GM18870 (cell line): ENCODE data around the gene ATP8B1.
A peak's percentile ranks its signal among the peaks of the same experiment; 100 is the strongest.
"Not testable (repeated sequence)": the region's sequence is repeated elsewhere in the genome, so short reads cannot be mapped to it uniquely, and the experiment has no call there.

ENCODE experiments used
- ATAC-seq: cut with Tn5 transposase; IDR thresholded peaks from one replicate; pipeline ENCODE4 v1.9.1; 2021; ENCODE audit warnings: moderate library complexity; ENCODE audit not compliant: unreplicated experiment

Gene ATP8B1

GRCh38 chr18:57803103-57803969 is at the start of gene ATP8B1:
ATP8B1 (minus strand) TSS chr18:57803315; CDS start chr18:57731807, 71,508 bp downstream.
- ATAC-seq: no peak

DNA sequence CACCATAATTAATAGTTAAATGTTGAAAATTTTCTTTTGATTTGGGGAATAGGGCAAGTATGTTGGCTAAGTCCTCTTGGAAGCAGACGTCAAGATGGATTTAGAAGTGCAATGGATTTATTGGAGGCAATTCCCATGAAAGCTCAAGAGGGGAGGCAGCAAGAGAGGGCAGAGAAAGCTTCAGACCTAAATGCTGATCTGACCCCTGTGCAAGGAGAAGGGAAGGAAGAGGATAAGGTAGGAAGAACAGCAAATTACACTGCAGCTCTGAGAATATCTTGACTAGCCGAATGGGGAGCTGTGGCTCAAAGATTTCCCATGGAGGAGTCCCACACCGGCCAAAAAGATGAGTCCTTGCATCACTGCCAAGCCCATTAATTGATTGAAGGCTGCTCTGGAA is 46.9 kb upstream of the ATP8B1 start:
- no peak for ATAC-seq

GRCh38 chr18:57848374-57848773 is 45.3 kb upstream of the ATP8B1 start:
- ATAC-seq: not testable (repeated sequence)

DNA sequence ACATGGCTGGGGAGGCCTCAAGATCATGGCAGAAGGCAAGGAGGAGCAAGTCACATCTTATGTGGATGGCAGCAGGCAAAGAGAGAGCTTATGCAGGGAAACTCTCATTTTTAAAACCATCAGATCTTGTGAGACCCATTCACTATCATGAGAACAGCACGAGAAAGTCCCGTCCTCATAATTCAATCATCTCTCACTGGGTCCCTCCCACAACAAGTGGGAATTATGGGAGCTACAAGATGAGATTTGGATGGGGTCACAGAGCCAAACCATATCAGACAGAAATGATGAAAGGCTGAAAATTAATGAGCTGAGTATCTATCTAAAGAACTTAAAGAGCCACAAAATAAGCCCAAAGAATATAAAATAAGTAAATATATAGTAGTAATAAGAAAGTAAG is 44.3 kb upstream of the ATP8B1 start:
- not testable (repeated sequence) for ATAC-seq

DNA sequence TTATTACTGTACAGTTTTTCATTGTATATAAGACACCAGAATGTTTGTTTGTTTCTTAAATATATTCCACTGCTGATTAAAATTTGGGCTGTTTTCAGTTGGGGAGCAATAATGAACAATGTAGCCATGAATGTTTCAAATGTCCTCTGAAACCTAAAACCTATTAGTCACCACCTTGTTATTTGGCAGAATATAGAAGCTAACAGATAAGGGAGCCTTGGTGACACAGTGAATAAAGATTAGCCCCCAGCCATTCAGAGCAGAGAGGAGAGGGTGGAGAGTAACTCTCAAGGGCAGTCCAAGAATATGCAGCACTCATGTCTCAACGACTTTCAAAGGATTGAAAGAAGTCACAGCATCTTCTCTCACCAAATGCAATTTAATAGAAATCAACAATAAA is 43.1 kb upstream of the ATP8B1 start:
- no peak for ATAC-seq

DNA sequence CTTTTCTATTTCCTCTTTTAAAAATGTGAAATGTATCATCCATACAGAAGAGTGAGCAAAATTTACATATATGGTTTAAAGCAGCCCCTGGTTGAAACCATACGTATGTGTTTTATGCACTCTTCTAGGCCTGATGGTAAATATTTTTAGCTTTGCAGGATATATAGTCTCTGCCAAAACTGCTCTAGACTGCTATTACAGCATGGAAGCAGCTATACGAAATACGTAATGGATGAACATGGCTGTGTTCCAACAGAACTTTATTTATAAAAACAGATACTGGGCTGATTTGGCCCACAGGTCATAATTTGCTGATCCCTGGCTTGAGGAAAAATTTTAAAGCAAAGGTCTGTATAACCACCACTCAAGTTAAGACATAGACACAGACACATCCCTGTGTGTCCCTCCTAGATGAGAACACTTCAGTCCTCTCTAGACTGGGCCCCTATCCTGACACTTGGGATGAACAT is 42.5 kb upstream of the ATP8B1 start:
- ATAC-seq: no peak

DNA sequence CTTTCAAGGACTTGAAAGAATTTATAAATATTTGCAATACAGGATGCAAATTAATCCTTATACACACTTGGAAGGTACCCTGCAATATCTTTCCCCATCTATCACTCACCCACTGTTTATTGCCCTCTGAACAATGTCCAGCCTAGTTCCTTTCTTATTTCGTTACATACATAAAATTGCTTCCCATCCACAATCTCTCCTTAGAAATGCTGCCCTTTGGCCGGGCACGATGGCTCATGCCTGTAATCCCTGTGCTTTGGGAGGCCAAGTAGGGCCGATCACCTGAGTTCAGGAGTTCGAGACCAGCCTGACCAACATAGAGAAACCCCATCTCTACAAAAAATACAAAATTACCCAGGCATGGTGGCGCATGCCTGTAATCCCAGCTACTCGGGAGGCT is 41.2 kb upstream of the ATP8B1 start:
- no peak for ATAC-seq

DNA sequence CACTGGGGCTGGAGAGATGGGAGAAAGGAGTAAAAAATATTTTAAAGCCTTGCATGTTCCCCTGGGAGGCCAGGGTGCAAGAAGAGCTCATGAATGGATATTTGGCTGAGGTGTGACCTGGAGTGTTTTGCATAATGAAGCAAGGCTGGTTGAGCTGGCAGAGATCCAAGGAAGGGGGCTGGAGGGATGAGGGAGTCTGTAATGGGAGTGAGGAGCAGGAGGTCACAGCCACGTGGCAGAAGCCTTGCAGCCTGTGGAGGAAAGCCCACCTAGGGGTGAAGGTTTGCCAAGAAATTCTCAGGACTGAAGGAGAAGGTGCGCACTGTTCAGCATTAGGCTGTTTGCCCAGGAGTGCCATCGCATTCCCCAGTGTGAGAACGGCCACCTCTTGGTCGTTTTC is 40.3 kb upstream of the ATP8B1 start:
- no peak for ATAC-seq

DNA sequence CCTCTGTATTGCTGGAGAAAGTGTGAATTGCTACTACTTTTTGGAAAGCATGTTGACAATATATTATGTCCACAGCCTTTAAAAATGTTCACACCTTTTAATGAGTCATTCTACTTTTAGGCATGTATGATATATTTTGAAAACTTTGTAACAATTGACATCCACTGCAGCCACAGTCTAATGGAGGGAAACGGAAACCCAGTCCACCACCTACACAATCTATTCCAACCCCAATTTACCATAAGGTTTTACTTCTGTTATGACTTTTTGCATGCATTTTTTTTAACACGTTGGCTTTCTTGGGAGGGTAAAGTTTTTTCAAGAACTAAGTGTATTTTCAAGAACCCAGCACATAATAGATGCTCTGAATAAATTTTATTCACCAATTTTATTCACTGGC is 38.5 kb upstream of the ATP8B1 start:
- peak; percentile 46 for ATAC-seq

- no peak for ATAC-seq
Observed at GRCh38 chr18:57839942-57840381, 36.8 kb upstream of the ATP8B1 start.

DNA sequence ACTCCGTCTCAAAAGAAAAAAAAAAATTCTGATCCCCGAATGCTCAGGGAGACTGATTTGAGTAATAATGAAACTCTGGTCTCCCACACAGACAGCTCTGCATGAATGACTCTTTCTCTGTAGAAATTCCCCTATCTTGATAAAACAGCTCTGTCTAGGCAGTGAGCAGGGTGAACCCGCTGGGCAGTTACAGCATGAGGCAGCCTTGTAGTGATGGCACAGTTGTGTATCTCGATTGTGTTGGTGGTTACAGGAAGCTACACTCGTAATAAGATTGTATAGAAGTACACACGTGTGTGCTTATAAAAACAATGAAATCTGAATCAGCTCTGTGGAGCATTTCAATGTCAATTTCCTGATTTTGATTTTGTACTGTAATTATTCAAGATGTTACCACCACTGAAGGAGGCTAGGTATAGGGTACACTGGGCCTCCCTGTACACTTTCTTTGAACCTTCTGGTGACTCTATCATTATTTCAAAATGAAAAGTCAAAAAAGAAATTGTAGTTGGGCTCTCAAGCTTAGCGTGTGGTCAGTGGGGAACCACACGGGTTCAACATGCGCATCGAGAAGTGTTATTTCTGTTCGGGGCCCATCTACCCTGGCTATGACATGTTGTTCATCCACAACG is 34.9 kb upstream of the ATP8B1 start:
- peak; percentile 84 for ATAC-seq

GRCh38 chr18:57836557-57836956 is 33.4 kb upstream of the ATP8B1 start:
- no peak for ATAC-seq

DNA sequence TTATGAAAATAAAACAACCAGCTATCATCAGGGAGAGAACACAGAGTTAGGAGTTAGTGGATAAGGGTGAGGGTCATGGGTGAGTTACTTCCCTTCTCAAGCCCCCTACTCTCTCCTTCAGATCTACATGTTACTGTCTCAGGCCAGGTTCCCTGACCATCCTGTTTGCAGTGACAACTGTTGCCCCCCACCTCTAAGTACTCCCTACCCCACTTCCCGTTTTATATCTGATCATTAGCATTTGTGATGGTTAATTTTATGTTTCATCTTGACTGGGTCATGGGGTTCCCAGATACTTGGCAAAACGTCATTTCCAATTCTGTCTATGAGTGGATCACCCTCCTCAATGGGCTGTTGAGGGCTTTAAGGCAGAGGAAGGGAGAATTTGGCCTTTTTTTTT is 32.8 kb upstream of the ATP8B1 start:
- no peak for ATAC-seq

GRCh38 chr18:57834616-57835015 is 31.5 kb upstream of the ATP8B1 start:
- no peak for ATAC-seq

GRCh38 chr18:57833441-57834101 is 30.5 kb upstream of the ATP8B1 start:
- ATAC-seq: peak; percentile 37

DNA sequence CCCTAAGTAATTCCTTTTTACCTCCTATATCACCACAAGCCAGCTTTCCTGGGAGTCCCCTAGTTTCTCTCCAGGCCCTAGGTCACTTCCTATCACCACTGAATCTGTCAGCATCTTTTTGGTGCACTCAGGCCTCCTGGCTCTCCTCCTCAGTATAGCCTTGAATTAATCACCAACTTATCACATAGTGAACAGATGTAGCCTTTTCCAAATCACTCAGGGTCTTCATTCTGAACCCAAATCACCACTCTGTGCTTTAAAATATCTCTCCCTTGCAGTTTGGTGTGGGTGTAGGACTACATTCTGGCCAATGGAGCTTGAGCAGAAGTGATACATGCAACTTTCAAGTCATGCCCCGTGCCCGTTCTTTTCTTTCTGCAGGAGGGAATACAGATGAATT is 29.6 kb upstream of the ATP8B1 start:
- no peak for ATAC-seq

GRCh38 chr18:57831597-57832377 is 28.7 kb upstream of the ATP8B1 start:
- no peak for ATAC-seq

- ATAC-seq: no peak
Observed at GRCh38 chr18:57827646-57828045, 24.5 kb upstream of the ATP8B1 start.

GRCh38 chr18:57826252-57826651 is 23.1 kb upstream of the ATP8B1 start:
- ATAC-seq: no peak

DNA sequence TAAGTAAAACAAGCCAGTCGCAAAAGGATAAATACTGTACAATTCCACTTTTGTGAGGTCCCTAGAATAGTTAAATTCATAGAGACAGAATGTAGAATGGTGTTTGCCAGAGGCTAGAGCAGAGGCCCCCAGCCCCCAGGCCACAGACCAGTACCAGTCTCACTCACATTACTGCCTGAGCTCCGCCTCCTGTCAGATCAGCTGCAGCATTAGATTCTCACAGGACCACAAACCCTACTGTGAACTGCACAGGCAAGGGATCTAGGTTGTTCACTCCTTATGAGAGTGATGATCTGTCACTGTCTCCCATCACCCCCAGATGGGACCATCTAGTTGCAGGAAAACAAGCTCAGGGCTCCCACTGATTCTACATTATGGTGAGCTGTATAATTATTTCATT is 17.5 kb upstream of the ATP8B1 start:
- ATAC-seq: not testable (repeated sequence)
